Stimulated activated naive CD4-positive, alpha-beta T cell (primary cell): ENCODE results near the gene DPP10.
"Not testable (repeated sequence)": the region's sequence is repeated elsewhere in the genome, so short reads cannot be mapped to it uniquely, and the experiment has no call there.

ENCODE experiments used
- DNase-seq, 6 experiments: peaks; one replicate each; lab custom pipeline; 2025; lab: John Stamatoyannopoulos, UW

The DPP10 gene

DNA sequence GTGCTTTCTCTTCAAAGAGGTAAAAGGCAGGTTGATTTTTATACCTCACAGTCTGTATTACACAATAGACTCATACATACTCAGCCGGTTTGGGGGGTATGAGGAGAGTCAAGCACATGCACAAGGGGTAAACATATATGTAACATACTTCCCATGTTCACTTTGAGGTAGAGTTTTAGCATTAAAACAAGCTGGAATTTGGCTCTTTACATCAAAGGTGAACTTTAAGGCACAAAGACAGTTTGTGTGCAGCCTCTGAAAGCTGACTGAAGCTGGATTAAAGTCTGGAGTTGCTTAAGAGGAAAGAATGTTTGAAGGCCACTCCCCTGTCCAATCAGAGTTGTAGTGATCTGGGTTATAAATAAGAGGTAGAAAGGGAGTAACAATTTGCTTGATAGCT is 282.0 kb downstream of the DPP10 start:
- no peak for DNase-seq

DNA sequence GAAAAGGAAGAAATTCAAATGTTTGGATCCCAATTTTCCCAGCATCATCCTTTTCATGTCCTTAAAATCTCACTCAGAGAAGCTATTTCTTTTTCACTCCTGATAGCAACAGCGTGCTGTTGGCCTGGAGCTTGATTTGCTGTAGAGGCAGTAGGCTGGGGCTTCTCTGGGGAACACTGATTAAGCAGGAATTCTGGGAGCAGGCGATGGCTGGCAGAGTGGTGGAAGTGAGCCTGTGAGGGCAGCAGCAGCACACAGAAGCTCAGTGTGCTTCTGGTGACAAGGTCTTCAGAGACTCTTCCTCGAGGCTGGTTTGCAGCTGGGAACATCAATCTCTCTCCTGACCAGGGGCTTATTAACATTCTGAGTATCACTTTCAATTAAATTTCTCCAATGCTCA is 284.6 kb downstream of the DPP10 start:
- no peak for DNase-seq

DNA sequence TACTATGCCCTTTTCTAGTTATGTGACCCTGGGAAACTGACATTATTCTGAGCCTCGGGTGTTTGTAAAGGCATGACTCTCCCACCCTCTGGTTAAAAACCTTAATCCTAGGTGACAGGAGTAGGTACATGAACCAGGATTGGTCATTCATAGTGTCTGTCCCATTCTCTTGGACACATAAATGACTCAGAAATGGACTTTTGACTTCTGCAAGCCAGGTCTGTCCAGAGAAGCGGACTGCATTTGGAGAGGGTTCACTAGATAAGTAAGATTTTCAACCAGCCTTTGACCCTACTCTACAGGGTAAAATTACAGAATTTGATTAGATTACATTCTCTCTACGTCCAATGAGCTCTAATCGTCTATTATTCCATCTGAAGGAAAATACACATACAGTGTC is 285.9 kb downstream of the DPP10 start:
- no peak for DNase-seq

DNA sequence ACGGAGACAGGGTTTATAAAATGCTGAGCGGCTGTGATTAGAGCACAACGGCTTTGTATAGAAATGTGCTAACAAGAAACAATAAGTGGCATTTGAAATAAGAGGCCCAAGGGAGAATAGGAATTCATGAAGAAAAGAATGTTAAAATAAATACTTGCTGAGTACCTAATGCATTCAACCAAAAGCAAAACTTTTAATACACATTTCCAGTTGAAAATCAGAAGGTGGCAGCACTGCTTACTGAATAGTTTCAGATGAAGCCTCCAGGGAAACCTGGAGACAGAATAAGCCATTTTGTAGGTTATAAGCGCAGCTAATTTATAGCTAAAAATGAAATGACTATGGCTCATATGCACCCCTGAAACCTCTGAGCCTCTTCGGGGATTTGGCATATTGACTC is 286.6 kb downstream of the DPP10 start:
- no peak for DNase-seq

DNA sequence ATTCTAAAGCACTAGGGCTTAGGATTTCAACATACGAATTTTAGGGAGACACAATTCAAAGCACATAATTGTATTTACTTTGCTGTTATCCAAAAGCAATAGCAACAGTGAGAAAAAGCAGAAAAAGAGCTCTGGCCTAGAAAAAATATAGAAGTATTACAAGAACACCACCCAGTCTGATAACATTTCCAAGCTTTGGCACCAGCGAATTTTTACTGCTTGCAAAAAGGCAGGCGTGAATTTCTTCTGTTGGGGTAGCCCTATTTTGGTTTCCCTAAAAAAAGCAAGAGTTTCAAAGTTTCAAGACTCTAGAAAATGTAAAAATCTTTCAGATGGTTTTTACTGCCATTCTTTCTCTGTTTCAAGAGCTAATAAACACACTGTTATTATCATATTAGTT is 292.7 kb downstream of the DPP10 start:
- DNase-seq: no peak

DNA sequence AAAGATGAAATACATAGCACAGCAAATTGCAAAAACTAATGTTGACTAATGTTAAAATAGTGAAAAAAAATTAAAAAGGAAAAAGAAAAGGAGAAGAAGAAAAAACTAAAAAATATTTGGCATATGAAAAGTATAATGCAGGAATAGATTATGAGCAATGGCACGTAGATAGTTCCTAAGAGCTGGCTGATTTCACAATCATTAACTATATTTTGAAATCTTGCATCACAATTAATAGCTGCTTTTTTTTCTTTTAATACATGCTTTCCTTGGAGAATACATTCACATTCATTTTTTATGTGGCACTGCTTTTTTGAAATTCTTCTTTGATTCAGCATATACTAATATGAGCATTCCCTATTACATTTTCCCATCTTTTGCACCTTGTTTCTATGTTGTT is 299.8 kb downstream of the DPP10 start:
- no peak for DNase-seq

DNA sequence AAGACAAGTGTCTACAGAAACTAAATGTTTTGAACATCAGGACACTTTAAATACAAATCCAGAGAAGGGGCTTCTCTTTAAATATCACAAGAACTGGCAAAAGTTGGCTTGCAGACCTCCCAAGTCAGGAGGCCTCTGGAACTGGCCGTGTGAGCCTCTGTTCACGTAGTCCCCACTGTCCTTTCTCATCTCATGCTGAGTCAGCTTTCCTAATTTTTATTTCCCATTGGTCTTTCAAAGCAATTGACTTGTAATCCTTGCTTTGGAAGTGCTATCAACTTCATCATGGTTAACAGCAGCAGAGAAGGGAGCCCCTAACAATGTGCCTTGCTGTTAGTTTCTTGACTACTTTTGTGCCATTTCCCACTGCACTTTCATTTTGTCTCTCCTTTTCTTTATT is 303.3 kb downstream of the DPP10 start:
- DNase-seq: no peak

DNA sequence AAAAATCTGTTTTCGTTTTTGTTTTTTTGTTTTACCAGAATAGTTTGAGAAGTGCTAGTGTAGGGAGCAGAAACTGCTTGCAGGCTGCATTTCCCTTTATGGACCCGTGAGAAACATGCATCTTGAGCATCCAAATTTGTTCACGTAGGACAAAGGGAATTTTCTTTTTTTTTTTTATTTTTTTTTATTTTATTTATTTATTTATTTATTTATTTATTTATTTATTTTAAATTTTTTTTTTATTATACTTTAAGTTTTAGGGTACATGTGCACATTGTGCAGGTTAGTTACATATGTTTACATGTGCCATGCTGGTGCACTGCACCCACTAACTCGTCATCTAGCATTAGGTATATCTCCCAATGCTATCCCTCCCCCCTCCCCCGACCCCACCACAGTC is 305.7 kb downstream of the DPP10 start:
- DNase-seq: not testable (repeated sequence)

DNA sequence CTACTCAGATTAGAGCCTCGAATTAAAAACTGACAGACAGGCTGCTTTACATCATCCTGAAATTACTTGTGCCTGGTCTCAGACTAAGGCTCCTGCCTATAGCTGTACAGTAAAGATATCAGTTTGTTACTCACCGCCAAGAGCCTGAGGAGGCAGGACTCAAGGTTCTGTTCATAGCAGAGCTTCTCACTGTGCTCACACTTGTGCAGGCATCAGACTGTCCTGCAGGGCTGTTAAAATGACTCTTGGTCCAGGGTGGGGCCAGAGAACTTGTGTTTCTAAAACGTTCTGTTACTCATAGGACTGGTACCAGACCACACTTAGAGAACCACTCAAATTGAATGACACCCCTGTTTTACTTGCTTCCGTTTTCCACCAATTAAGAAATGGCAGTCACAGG is 310.0 kb downstream of the DPP10 start:
- DNase-seq: no peak

DNA sequence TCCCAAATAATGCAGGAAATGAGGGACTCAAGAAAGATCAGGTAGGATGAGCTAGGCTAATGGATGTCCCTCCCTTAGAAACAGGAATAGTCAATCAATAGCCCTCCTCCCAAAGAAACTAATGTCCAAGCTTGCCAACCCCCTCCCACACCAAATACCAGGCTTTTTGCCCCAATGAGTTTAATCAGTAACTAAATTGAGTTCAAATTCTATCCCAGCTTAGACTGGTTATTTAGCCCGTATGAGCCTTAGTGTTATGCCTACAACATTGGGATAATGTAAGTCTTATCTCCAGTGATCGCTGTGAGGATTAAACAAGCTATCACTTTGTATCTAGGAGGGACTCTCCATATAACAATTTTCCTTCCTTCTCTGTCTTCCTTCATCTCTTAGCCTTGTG is 310.7 kb downstream of the DPP10 start:
- DNase-seq: no peak

DNA sequence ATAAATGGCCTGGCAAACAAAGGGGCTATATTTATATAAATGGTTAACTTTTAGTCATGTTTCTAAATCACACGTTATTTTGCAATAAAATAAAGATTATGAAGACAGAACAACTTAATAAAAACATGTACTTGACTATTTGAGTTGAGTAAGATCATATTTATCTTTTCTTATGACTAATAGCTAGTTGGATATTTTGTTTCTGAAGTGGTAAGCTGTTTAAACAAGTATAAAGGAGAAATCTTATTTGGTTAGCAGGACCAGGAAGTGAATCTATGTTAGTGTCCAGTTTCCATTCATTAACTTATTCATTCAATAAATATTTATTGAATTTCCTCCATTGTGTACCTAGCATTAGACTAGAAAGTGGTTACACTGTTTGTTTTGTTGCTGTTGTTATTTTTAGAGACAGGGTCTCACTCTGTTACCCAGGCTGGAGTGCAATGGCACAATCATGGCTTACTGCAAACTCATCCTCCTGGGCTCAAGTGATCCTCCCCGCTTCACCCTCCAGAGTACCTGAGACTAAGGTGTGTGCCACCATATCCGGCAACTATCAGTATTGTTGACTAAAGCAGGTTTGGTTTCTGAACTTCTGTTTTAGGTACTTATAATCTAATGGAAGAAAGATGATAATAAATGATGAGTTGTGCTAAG is 312.6 kb downstream of the DPP10 start:
- no peak for DNase-seq

DNA sequence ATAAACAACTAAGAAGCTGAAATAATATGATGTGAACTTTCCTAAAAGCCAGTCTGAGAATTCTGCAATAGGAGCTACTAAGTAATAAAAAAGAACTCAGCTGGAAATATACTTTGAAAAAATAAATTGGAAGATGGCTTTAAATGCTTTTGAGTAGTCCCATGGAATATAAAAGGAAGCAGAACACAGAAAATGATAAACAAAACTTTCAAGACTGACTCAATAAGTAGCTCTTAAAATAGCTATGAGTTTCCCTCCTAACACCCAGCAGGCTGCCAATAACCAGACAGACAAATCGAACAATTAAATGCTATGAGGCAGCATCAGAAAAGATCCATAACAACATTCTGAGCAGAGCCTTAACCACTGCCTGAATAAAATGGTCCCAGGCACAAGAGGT is 319.9 kb downstream of the DPP10 start:
- DNase-seq: no peak

DNA sequence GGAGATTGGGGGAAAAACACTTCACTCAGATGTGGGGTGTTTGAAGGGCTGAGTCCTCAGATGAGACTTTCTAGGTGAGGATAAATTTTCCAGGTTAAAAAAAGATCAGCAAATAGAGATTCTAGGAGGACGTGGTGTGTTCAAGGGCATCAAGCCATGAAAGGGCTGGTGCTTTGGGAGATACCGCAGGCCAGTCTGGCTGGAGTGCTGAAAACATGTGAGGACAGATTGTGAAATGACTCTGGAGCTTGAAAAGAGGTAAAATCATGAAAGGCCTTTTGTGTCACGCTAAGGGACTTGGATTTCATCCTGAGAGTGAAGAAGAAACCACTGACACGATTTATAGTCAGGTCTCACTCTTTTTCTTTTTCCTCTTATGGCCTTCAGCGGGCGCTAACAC is 320.5 kb downstream of the DPP10 start:
- DNase-seq: no peak

DNA sequence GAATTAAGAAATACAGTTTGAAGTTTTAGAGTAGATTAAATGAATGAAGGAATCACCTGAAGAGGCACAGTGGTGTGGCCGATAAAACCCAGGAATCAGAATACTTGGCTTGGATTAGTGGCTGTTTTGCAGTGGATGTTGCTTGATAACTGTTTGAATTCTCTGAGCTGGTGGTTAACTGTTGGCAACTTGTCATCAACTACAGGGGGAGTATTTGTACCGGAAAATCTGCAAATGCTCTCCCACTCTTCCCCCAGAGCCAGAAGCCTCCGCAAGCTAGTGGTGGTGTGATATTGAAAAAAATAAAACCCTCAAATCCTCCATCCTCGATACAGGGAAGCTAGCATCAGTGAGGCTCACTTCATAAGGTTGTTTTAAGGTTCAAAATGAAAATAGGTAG is 326.7 kb downstream of the DPP10 start:
- DNase-seq: no peak

DNA sequence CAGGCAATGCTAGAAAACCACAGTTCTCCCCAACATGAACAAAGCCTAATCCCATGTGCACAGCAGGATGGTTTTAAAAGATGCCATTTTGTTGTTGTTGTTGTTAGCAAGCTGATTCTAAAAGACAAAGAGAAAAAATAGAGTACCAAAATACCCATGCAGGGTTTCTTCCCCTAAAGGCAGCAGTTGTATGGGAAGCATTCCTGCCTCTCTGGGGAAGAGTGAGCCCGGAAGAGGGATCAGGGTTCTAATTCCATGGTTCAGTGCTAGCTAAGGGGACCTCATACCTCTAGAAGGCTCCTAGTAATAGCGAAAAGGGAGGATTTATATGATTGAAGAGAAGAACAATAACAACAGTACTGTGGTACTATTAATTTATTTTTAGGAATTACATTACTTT is 327.6 kb downstream of the DPP10 start:
- no peak for DNase-seq

DNA sequence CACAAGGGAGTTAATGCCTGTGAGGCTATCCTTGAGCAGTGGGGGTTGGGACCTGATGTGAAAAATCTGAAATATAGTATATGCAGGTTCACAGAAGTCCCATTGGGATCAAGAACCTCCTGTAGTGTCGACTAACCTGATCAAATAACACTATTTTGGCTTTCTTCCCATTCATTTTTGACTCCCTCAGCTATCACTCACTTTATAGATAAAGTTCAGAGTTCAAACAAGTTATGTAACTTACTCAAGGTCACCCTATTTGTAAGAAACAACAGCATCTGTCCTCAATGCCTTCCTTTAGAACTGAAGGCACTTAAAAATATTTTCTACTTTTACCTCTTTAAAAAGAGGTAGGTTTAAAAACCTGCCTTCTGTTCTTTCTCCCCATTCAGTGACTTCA is 341.6 kb downstream of the DPP10 start:
- no peak for DNase-seq

DNA sequence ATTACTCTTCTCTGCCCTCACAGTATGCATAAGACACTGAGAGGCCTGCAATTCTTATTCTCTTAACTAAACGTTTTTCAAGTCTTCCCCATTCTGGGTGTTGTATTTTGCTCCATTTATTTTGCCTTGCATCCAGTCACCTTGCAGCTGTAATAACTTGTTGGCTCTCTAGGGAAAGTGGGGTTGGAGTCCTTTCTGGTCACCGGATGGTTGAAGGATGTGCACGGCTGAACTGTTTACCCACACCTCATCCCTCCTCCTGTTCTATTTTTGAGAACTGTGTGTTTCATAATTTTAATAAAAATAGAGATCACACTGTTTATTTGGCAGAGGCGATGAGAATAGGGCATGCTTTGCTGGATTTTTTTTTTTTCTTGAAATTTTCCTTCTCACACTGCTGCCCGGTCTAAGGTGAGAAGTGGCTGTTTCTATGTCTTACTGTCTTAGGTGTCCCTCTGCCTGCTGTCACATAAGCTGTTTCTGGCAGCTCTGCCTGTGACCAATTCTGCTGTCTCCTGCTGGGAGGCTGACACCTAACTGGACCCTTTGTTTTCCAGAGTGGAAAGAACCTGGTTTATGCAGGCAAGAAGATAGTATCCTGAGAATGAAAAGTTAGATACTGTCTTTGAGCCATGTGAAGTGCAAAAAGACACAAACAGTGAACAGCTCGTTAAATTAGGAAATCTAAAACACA is 342.6 kb downstream of the DPP10 start:
- DNase-seq: no peak

DNA sequence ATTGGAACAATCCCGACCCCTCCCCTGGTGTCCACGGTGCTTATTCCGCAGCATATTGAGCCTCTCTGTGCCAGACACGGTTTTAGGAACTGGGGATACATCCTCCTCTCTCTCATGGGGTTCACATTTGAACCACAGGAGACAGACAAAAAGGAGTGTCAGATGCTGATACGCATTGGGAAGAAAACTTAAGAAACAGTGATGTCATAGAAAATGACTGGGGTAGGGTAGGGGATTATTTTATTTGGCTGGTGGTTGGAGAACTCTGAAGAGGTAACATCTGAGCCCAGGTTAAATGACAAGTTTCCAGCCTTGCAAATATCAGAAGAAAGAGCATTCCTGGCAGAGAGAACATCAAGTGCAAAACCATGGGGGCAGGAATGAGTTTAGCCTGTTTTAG is 344.5 kb downstream of the DPP10 start:
- DNase-seq: no peak

DNA sequence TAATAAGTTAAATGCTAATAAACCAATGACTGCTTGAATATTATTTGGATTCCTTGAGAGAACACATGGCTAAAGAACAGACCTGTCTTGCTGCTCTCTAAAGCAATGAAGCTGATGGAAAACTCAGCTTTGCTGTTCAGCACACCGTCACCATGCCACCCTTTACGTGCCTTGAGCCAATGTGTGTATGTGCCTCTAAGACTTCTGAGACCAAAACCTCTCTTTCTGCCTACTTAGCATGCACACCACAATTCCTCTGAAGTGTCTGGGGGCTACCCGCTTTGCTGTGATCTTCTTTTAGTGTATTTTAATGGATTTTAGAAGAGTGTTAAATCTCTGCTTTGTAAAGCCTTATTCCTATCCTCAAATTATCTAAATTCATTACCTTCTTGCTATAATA is 345.0 kb downstream of the DPP10 start:
- no peak for DNase-seq

DNA sequence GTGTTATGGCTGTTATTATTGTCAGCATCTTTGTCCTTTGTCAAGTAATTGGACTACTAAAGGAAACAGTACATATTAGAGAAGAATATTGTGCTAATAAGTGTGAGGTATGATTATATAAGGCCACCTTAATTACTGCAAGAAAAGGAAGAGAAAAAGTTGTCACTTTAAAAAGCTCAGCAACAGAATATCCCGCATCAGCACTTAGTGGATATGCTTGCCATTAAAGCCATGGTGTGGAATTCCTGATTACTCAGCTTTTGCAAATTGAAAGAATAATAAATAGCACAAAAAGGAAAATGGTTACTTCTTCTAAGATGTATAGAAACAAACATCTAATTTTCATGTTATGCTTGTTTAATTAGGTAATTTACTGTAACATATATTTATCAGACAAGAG is 347.5 kb downstream of the DPP10 start:
- DNase-seq: no peak

DNA sequence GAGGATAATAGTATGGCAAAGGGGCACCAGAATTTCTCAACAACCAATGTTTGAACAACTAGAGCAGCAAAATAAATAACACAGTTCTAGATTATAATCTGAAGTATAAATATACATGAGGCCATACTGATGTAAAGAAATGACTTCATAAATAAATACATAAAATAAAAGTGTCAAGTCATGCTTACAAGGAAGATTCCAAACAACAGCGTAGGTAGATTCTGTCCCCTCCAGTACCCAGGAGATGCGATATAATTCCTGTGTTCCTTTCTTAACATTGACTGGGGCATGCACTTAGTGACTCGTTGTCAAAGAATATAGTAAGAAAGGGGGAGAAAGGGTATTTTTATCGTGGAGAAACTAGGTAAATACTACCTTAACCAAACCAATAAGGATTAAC is 355.1 kb downstream of the DPP10 start:
- no peak for DNase-seq

DNA sequence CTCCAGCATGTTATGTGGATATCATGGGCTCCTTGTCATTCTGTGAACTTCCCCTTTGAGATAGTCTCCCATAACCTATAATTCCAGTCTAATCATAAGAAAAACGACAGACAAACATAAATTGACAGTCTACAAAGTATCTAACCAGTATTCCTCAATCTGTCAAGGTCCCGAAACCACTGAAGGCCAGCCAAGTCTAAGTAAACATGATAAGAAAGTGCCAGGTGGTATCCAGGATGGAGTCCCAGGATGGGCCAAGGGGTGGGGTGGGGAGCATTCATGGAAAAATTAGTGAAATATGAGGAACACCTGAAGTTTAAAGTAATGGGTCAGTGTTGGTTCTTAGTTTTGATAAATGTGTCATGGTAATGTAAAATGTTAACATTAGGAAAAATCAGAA is 355.5 kb downstream of the DPP10 start:
- DNase-seq: no peak

DNA sequence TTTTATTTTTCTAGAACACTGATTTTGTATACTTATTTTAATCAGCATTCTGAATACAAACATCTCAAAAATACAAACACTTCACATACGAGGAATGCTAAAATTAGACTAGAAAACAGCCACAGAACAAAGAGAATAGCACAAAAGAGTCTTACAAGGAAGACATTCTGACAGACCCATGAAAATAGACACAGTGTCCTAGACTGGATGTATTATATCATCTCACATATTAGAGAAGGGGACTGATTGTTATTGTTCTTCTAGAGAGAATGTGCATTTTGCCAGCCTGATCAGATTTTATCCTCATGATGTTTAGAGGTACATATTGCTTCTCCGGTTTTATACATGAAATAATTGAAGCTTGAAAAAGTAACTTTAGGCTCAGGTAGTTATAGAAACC is 357.9 kb downstream of the DPP10 start:
- DNase-seq: no peak

DNA sequence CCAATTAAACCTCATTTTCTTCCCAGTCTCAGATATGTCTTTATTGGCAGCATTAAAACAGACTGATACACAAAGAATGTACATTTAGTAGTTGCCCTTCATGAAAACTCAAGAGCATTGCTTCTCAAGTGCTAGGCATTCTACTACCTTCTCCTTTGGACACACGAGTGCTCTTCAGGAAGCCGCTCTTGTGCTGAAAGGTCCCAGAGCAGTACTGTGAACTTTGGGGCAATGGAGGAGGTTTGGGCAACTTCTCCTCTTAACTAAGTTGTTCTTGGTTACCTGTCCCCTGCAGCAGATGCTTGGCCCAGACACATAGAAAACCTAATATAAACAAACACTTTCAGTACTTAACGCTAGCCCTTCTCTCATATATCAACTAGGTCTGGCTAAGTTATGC is 362.8 kb downstream of the DPP10 start:
- no peak for DNase-seq
